CD4-positive, CD25-positive, alpha-beta regulatory T cell (primary cell): ENCODE measurements around the gene FNIP1. TPM values are rescaled to one million over a fixed set of nuclear protein-coding genes. Genes with fewer than 3 reads are reported as not detected.
"Not testable (repeated sequence)": the region's sequence is repeated elsewhere in the genome, so short reads cannot be mapped to it uniquely, and the experiment has no call there.

ENCODE experiments used
- ATAC-seq, 2 donors: fragments of 150-1000 bp; cut with Tn5 transposase; one replicate each; pipeline ENCODE4 v1.10.0; 2021; ENCODE audit warnings: low read depth in 2 of 2, moderate number of reproducible peaks in 2 of 2, moderate library complexity in 1 of 2
- DNase-seq, 3 donors: peaks; one replicate each; pipeline versions ENCODE4 v3.0.0 to v3.0.0-alpha.2; 2012 to 2022; ENCODE audit warnings: mixed read lengths in 1 of 3
- H3K27ac ChIP-seq: one replicate; pipeline ENCODE4 v1.7.0; 2013; ENCODE audit warnings: mild to moderate bottlenecking, low read length; ENCODE audit not compliant: insufficient read depth, poor library complexity, severe bottlenecking
- H3K27me3 ChIP-seq: one replicate; pipeline ENCODE4 v1.7.0; 2013; ENCODE audit warnings: low read length; ENCODE audit not compliant: control insufficient read depth, insufficient read depth
- H3K36me3 ChIP-seq: one replicate; pipeline ENCODE4 v1.7.0; 2013; ENCODE audit warnings: mild to moderate bottlenecking, low read length, moderate library complexity; ENCODE audit not compliant: control insufficient read depth, insufficient read depth
- H3K4me1 ChIP-seq: 2 replicates; pipeline ENCODE4 v1.7.0; 2013; ENCODE audit warnings: mild to moderate bottlenecking, low read length; ENCODE audit not compliant: insufficient read depth, control insufficient read depth, poor library complexity, severe bottlenecking
- H3K4me3 ChIP-seq: one replicate; pipeline ENCODE4 v1.7.0; 2013; ENCODE audit warnings: low read depth, mild to moderate bottlenecking, low read length, moderate library complexity
- H3K9me3 ChIP-seq, 2 experiments: 1 replicate in 1 of 2; 2 replicates in 1 of 2; pipeline ENCODE4 v1.7.0; 2013; ENCODE audit warnings: low read length in 2 of 2, mild to moderate bottlenecking in 1 of 2, moderate library complexity in 1 of 2; ENCODE audit not compliant: control insufficient read depth in 2 of 2
- H3K27ac Mint-ChIP-seq, 3 donors: one replicate each; pipeline ENCODE4 v1.8.0; 2020 to 2022; ENCODE audit warnings: mild to moderate bottlenecking in 3 of 3, mixed read lengths in 3 of 3, moderate library complexity in 2 of 3
- H3K27me3 Mint-ChIP-seq: one replicate; pipeline ENCODE4 v1.8.0; 2022; ENCODE audit warnings: mild to moderate bottlenecking, mixed read lengths
- H3K36me3 Mint-ChIP-seq: one replicate; pipeline ENCODE4 v1.8.0; 2020; ENCODE audit warnings: mixed read lengths
- H3K4me1 Mint-ChIP-seq, 4 donors: one replicate each; pipeline ENCODE4 v1.8.0; 2020 to 2022; ENCODE audit warnings: mixed read lengths in 4 of 4, mild to moderate bottlenecking in 1 of 4
- H3K4me3 Mint-ChIP-seq, 4 donors: one replicate each; pipeline ENCODE4 v1.8.0; 2020 to 2022; ENCODE audit warnings: mild to moderate bottlenecking in 4 of 4, mixed read lengths in 4 of 4, moderate library complexity in 3 of 4
- H3K9me3 Mint-ChIP-seq, 7 donors: one replicate each; pipeline ENCODE4 v1.8.0; 2020 to 2022; ENCODE audit warnings: mixed read lengths in 7 of 7, mild to moderate bottlenecking in 3 of 7, moderate library complexity in 2 of 7
- polyA plus RNA-seq, 4 donors: library from polyadenylated mRNA; unstranded; fragments of 300-500 nt; fragmentation: Illumina TruSeq; gene quantifications; one replicate each; pipeline ENCODE4 v1.2.3, GENCODE V29; 2021
- total RNA-seq: library from RNA; stranded (reverse); gene quantifications from one replicate; pipeline ENCODE4 v1.2.3, GENCODE V29; 2022

Gene FNIP1
- total and polyA plus RNA-seq, 5 donors from 2014 or later, result 10.0 to 33.2 (median 14.1) TPM

GRCh38 chr5:131682826-131683225 lies 114.0 kb downstream of the FNIP1 start:
- H3K27ac Mint-ChIP-seq, result no peak overlapping the region
- peaks cover 7% of the 10 kb centered on the region for H3K36me3 ChIP-seq
- no peaks in the 10 kb centered on the region for H3K9me3 ChIP-seq
- no peaks in the 10 kb centered on the region for H3K27me3 ChIP-seq
- H3K27ac ChIP-seq, result no peak overlapping the region
- ATAC-seq (no peak), DNase-seq (no peak)
- no peaks in the 10 kb centered on the region for H3K27me3 Mint-ChIP-seq
- no peak overlapping the region for H3K4me3 ChIP-seq
- H3K36me3 Mint-ChIP-seq, result peaks cover 34% of the 10 kb centered on the region
- peaks cover 0 to 10% (median 0%) of the 10 kb centered on the region in 4 donors for H3K4me1 Mint-ChIP-seq
- no peaks in the 10 kb centered on the region for H3K9me3 Mint-ChIP-seq
- H3K4me1 ChIP-seq, result no peaks in the 10 kb centered on the region
- no peak overlapping the region for H3K4me3 Mint-ChIP-seq

- Mint-ChIP-seq H3K27ac (no peak overlapping the region), H3K36me3 (peaks cover 35% of the 10 kb centered on the region), H3K9me3 (no peaks in the 10 kb centered on the region), H3K4me1 (peaks cover 0 to 10% (median under 1%) of the 10 kb centered on the region in 4 donors), H3K27me3 (no peaks in the 10 kb centered on the region), H3K4me3 (no peak overlapping the region)
- Histone ChIP-seq H3K4me1 (no peaks in the 10 kb centered on the region), H3K4me3 (no peak overlapping the region), H3K27ac (no peak overlapping the region), H3K36me3 (peaks cover 12% of the 10 kb centered on the region), H3K27me3 (no peaks in the 10 kb centered on the region), H3K9me3 (no peaks in the 10 kb centered on the region)
- ATAC-seq, result no peak
- no peak for DNase-seq
These were observed 114.6 kb downstream of the FNIP1 start for GRCh38 chr5:131682175-131682574.

- no peaks in the 10 kb centered on the region for H3K27me3 Mint-ChIP-seq
- no peak overlapping the region for H3K27ac Mint-ChIP-seq
- H3K9me3 Mint-ChIP-seq, result no peaks in the 10 kb centered on the region
- DNase-seq (no peak), ATAC-seq (no peak)
- Histone ChIP-seq H3K27ac (no peak overlapping the region), H3K4me3 (no peak overlapping the region), H3K36me3 (peaks cover 13% of the 10 kb centered on the region), H3K27me3 (no peaks in the 10 kb centered on the region), H3K9me3 (no peaks in the 10 kb centered on the region), H3K4me1 (no peaks in the 10 kb centered on the region)
- peaks cover 44% of the 10 kb centered on the region for H3K36me3 Mint-ChIP-seq
- H3K4me1 Mint-ChIP-seq, result peaks cover 0 to 16% (median under 1%) of the 10 kb centered on the region in 4 donors
- no peak overlapping the region for H3K4me3 Mint-ChIP-seq
These were observed 116.9 kb downstream of the FNIP1 start for GRCh38 chr5:131679911-131680310.

- Mint-ChIP-seq H3K4me1 (peaks cover 0 to 16% (median 2%) of the 10 kb centered on the region in 4 donors), H3K36me3 (peaks cover 46% of the 10 kb centered on the region)
- H3K36me3 ChIP-seq, result peaks cover 23% of the 10 kb centered on the region
- not testable (repeated sequence) for H3K9me3 Mint-ChIP-seq, H3K4me3 Mint-ChIP-seq, H3K27ac Mint-ChIP-seq, H3K27me3 Mint-ChIP-seq, H3K4me1 ChIP-seq, H3K27me3 ChIP-seq, H3K4me3 ChIP-seq, H3K9me3 ChIP-seq, DNase-seq, ATAC-seq, H3K27ac ChIP-seq
These were observed 118.5 kb downstream of the FNIP1 start for GRCh38 chr5:131678273-131678672.

- H3K4me1 Mint-ChIP-seq, result peaks cover 0 to 10% (median 2%) of the 10 kb centered on the region in 4 donors
- H3K36me3 Mint-ChIP-seq, result peaks cover 48% of the 10 kb centered on the region
These were observed 119.7 kb downstream of the FNIP1 start for GRCh38 chr5:131677115-131677514.

GRCh38 chr5:131672776-131673175 lies 124.0 kb downstream of the FNIP1 start:
- ATAC-seq (no peak), DNase-seq (no peak)
- Histone ChIP-seq H3K27ac (no peak overlapping the region), H3K27me3 (no peaks in the 10 kb centered on the region), H3K36me3 (peaks cover 37% of the 10 kb centered on the region), H3K4me3 (no peak overlapping the region), H3K4me1 (no peaks in the 10 kb centered on the region), H3K9me3 (no peaks in the 10 kb centered on the region)
- H3K27ac Mint-ChIP-seq, result peak overlapping the region in 2 of 3 donors; percentile 6 to 53
- H3K27me3 Mint-ChIP-seq, result no peaks in the 10 kb centered on the region
- peaks cover 62% of the 10 kb centered on the region for H3K36me3 Mint-ChIP-seq
- H3K4me3 Mint-ChIP-seq, result no peak overlapping the region
- peaks cover 0 to 9% (median 5%) of the 10 kb centered on the region in 4 donors for H3K4me1 Mint-ChIP-seq
- no peaks in the 10 kb centered on the region for H3K9me3 Mint-ChIP-seq

More at GRCh38 chr5:131677115-131677514, 119.7 kb downstream of the FNIP1 start:
- no peak overlapping the region for H3K27ac ChIP-seq
- H3K27me3 ChIP-seq, result no peaks in the 10 kb centered on the region
- no peaks in the 10 kb centered on the region for H3K9me3 ChIP-seq
- Mint-ChIP-seq H3K27me3 (no peaks in the 10 kb centered on the region), H3K4me3 (no peak overlapping the region), H3K9me3 (no peaks in the 10 kb centered on the region), H3K27ac (peak overlapping the region in 1 of 3 donors; percentile 81)
- no peak for DNase-seq
- no peak overlapping the region for H3K4me3 ChIP-seq
- H3K4me1 ChIP-seq, result no peaks in the 10 kb centered on the region
- ATAC-seq, result no peak
- peaks cover 30% of the 10 kb centered on the region for H3K36me3 ChIP-seq

- Histone ChIP-seq H3K4me1 (no peaks in the 10 kb centered on the region), H3K27me3 (no peaks in the 10 kb centered on the region), H3K27ac (no peak overlapping the region), H3K36me3 (peaks cover 32% of the 10 kb centered on the region), H3K9me3 (no peaks in the 10 kb centered on the region), H3K4me3 (no peak overlapping the region)
- Mint-ChIP-seq H3K4me3 (no peak overlapping the region), H3K27ac (peak overlapping the region; percentile 6 to 38 (median 12)), H3K27me3 (no peaks in the 10 kb centered on the region), H3K4me1 (peaks cover 0 to 9% (median 4%) of the 10 kb centered on the region in 4 donors), H3K9me3 (no peaks in the 10 kb centered on the region), H3K36me3 (peaks cover 57% of the 10 kb centered on the region)
- ATAC-seq (no peak), DNase-seq (no peak)
These were observed 124.7 kb downstream of the FNIP1 start for GRCh38 chr5:131671994-131672655.

GRCh38 chr5:131671409-131671808 lies 125.4 kb downstream of the FNIP1 start:
- ATAC-seq, result no peak
- Mint-ChIP-seq H3K27ac (peak overlapping the region in 2 of 3 donors; percentile 12 to 15), H3K36me3 (peaks cover 54% of the 10 kb centered on the region), H3K4me3 (no peak overlapping the region), H3K9me3 (no peaks in the 10 kb centered on the region), H3K27me3 (no peaks in the 10 kb centered on the region), H3K4me1 (peaks cover 0 to 9% (median 6%) of the 10 kb centered on the region in 4 donors)
- no peak overlapping the region for H3K27ac ChIP-seq
- no peaks in the 10 kb centered on the region for H3K4me1 ChIP-seq
- H3K27me3 ChIP-seq, result no peaks in the 10 kb centered on the region
- H3K36me3 ChIP-seq, result peaks cover 29% of the 10 kb centered on the region
- DNase-seq, result peak in 1 of 3 donors; percentile 39
- H3K9me3 ChIP-seq, result no peaks in the 10 kb centered on the region
- no peak overlapping the region for H3K4me3 ChIP-seq
